ENCODE data around the gene SELL. TPM values are rescaled to one million over a fixed set of nuclear protein-coding genes. Genes with fewer than 3 reads are reported as not detected.
A peak's percentile ranks its signal among the peaks of the same experiment; 100 is the strongest.

The SELL gene
- total RNA-seq, 3 donors from 2014 or later: 1.9 to 2.3 (median 2.0) TPM

GRCh38 chr1:169745015-169745861, 33.8 kb upstream of the SELL start:
- no peak overlapping the region for H3K4me3 ChIP-seq
- intact Hi-C loops (cut with DNase I; ENCODE audit: low total_unique reads): no loop called here
- DNase-seq (ENCODE audit: low spot score in 2 of 2): no peak
- TF ChIP-seq POLR2AphosphoS5 (IDR thresholded peaks at IDR 0.05) (peak in 1 of 3 donors; percentile 57), POLR2A (IDR thresholded peaks at IDR 0.05) (no peak)
- TF ChIP-seq, protein P1, sequence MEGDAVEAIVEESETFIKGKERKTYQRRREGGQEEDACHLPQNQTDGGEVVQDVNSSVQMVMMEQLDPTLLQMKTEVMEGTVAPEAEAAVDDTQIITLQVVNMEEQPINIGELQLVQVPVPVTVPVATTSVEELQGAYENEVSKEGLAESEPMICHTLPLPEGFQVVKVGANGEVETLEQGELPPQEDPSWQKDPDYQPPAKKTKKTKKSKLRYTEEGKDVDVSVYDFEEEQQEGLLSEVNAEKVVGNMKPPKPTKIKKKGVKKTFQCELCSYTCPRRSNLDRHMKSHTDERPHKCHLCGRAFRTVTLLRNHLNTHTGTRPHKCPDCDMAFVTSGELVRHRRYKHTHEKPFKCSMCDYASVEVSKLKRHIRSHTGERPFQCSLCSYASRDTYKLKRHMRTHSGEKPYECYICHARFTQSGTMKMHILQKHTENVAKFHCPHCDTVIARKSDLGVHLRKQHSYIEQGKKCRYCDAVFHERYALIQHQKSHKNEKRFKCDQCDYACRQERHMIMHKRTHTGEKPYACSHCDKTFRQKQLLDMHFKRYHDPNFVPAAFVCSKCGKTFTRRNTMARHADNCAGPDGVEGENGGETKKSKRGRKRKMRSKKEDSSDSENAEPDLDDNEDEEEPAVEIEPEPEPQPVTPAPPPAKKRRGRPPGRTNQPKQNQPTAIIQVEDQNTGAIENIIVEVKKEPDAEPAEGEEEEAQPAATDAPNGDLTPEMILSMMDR (IDR thresholded peaks at IDR 0.05): no peak
- peaks cover 0 to 3% of the 10 kb centered on the region in 2 donors for H3K9me3 ChIP-seq
- H3K36me3 ChIP-seq: no peaks in the 10 kb centered on the region
- peak overlapping the region in 1 of 2 donors; percentile 29 for H3K27ac ChIP-seq
- H3K4me1 ChIP-seq: peaks cover 4 to 5% of the 10 kb centered on the region in 2 donors
- H3K27me3 ChIP-seq: no peaks in the 10 kb centered on the region

GRCh38 chr1:169741666-169742394, 30.4 kb upstream of the SELL start:
- intact Hi-C loops (cut with DNase I; ENCODE audit: low total_unique reads): no loop called here
- H3K27ac ChIP-seq: no peak overlapping the region
- no peaks in the 10 kb centered on the region for H3K36me3 ChIP-seq

GRCh38 chr1:169739980-169740379, 28.6 kb upstream of the SELL start:
- intact Hi-C loops (cut with DNase I; ENCODE audit: low total_unique reads): no loop called here
- peaks cover 4 to 5% of the 10 kb centered on the region in 2 donors for H3K4me1 ChIP-seq
- TF ChIP-seq POLR2A (IDR thresholded peaks at IDR 0.05): no peak
- no peaks in the 10 kb centered on the region for H3K27me3 ChIP-seq
- no peak for DNase-seq (ENCODE audit: low spot score in 2 of 2)
- no peaks in the 10 kb centered on the region for H3K36me3 ChIP-seq
- peaks cover 0 to 3% of the 10 kb centered on the region in 2 donors for H3K9me3 ChIP-seq
- no peak overlapping the region for H3K4me3 ChIP-seq
- no peak overlapping the region for H3K27ac ChIP-seq

More at GRCh38 chr1:169741666-169742394, 30.4 kb upstream of the SELL start:
- DNase-seq (ENCODE audit: low spot score in 2 of 2): no peak
- H3K4me3 ChIP-seq: no peak overlapping the region
- H3K9me3 ChIP-seq: peaks cover 0 to 3% of the 10 kb centered on the region in 2 donors
- TF ChIP-seq, protein P1 (IDR thresholded peaks at IDR 0.05): no peak
- TF ChIP-seq POLR2A (IDR thresholded peaks at IDR 0.05) (no peak), POLR2AphosphoS5 (IDR thresholded peaks at IDR 0.05) (no peak)
- H3K27me3 ChIP-seq: no peaks in the 10 kb centered on the region
- peaks cover 4 to 5% of the 10 kb centered on the region in 2 donors for H3K4me1 ChIP-seq

GRCh38 chr1:169733924-169734323, 22.5 kb upstream of the SELL start, which contains the start of gene SELE:
Gene SELE, minus strand, starts transcription at chr1:169734079. Its CDS starts 467 bp downstream, at chr1:169733612.
- Histone ChIP-seq H3K4me3 (no peak within 1 kb of the TSS), H3K9me3 (no peaks in the 10 kb centered on the region), H3K4me1 (no peaks in the 10 kb centered on the region), H3K27me3 (no peaks in the 10 kb centered on the region), H3K27ac (no peak within 1 kb of the TSS), H3K36me3 (no peaks in the 10 kb centered on the region)
- intact Hi-C loops (cut with DNase I; ENCODE audit: low total_unique reads): no loop called here
- TF ChIP-seq POLR2A (IDR thresholded peaks at IDR 0.05) (no peak), POLR2AphosphoS5 (IDR thresholded peaks at IDR 0.05) (no peak)
- TF ChIP-seq, protein P1 (IDR thresholded peaks at IDR 0.05): no peak
- no peak for DNase-seq (ENCODE audit: low spot score in 2 of 2)

DNA sequence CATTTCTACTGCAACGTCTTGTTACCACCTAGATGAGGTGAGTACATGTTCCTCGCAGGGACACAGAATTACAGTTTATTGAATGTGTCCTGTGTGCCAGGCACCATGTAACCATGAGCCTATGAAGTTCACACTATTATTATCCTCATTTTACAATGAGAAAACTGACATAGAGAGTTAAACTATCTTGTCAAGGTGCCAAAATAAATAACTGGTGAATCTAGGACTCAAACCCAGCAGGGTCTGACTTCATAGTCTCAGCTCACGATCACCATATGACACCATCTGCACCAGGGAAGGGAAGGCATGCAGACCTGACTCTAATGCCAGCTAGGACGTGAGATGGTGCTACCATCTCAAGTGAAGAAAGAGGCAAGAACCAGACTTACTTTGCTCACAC, 20.0 kb upstream of the SELL start:
- H3K4me3 ChIP-seq: no peak overlapping the region
- H3K27ac ChIP-seq: no peak overlapping the region
- intact Hi-C loops (cut with DNase I; ENCODE audit: low total_unique reads): no loop called here
- no peaks in the 10 kb centered on the region for H3K9me3 ChIP-seq
- DNase-seq (ENCODE audit: low spot score in 2 of 2): no peak
- no peaks in the 10 kb centered on the region for H3K36me3 ChIP-seq
- H3K4me1 ChIP-seq: no peaks in the 10 kb centered on the region
- H3K27me3 ChIP-seq: no peaks in the 10 kb centered on the region
- TF ChIP-seq, protein P1 (IDR thresholded peaks at IDR 0.05): no peak
- no peak for TF ChIP-seq POLR2A (IDR thresholded peaks at IDR 0.05)
- no peak for TF ChIP-seq POLR2AphosphoS5 (IDR thresholded peaks at IDR 0.05)

Measured in breast epithelium (tissue), 4 donors.